Esophagus (tissue), 2 donors: ENCODE data around the gene AP1S1. TPM values are rescaled to one million over a fixed set of nuclear protein-coding genes. Genes with fewer than 3 reads are reported as not detected.

Experiments
- H3K27ac ChIP-seq, 2 donors: one replicate each; pipeline ENCODE4 v1.5.1; 2013; ENCODE audit warnings: low read depth in 2 of 2, mild to moderate bottlenecking in 2 of 2, inconsistent platforms in 1 of 2, low read length in 1 of 2, moderate library complexity in 1 of 2
- H3K27me3 ChIP-seq, 2 donors: one replicate each; pipeline ENCODE4 v1.6.1; 2013; ENCODE audit warnings: low read length in 2 of 2, control low read depth in 1 of 2, mild to moderate bottlenecking in 1 of 2; ENCODE audit not compliant: insufficient read depth in 2 of 2, control insufficient read depth in 1 of 2
- H3K36me3 ChIP-seq, 2 donors: one replicate each; pipeline ENCODE4 v1.6.1; 2013; ENCODE audit warnings: low read length in 1 of 2; ENCODE audit not compliant: control insufficient read depth in 2 of 2, insufficient read depth in 2 of 2
- H3K4me1 ChIP-seq, 2 donors: one replicate each; pipeline ENCODE4 v1.6.1; 2013; ENCODE audit warnings: low read length in 1 of 2; ENCODE audit not compliant: control insufficient read depth in 2 of 2, insufficient read depth in 2 of 2
- H3K4me3 ChIP-seq, 2 donors: one replicate each; pipeline ENCODE4 v1.5.1; 2013; ENCODE audit warnings: low read length in 2 of 2, mild to moderate bottlenecking in 2 of 2, low read depth in 1 of 2, moderate library complexity in 1 of 2
- H3K9me3 ChIP-seq, 2 donors: one replicate each; pipeline ENCODE4 v1.6.1; 2013; ENCODE audit warnings: mild to moderate bottlenecking in 2 of 2, low read depth in 1 of 2, low read length in 1 of 2, moderate library complexity in 1 of 2; ENCODE audit not compliant: control insufficient read depth in 2 of 2, insufficient read depth in 1 of 2
- WGBS, 2 donors: extraction: QIAGEN DNeasy Blood & Tissue Kit; methylation state at CpG; one replicate each; pipeline ENCODE4 v1.1.7; 2013; 5-methylcytosine and 5-hydroxymethylcytosine counted together
- polyA plus RNA-seq, 2 donors: library from polyadenylated mRNA; stranded (reverse); fragments of 200-250 nt; gene quantifications; one replicate each; pipeline ENCODE4 v1.2.3, GENCODE V29; 2013
- donor health status: healthy with polysubstance abuse.
- donor health status: Bipolar disorder and iron deficiency.

Gene AP1S1
- polyA plus RNA-seq, 2 donors: 40.2 to 43.3 TPM

GRCh38 chr7:101154693-101155102 is 422 bp downstream of the AP1S1 start:
- peaks cover 0 to 4% of the 10 kb centered on the region in 2 donors for H3K4me1 ChIP-seq
- H3K27me3 ChIP-seq: no peaks in the 10 kb centered on the region
- peak overlapping the region; percentile 70 to 78 for H3K4me3 ChIP-seq
- H3K9me3 ChIP-seq: no peaks in the 10 kb centered on the region
- WGBS, 2 donors: 1% methylated on average over 19 to 34 of the region's 34 CpGs
- no peak overlapping the region for H3K27ac ChIP-seq
- H3K36me3 ChIP-seq: peaks cover 7 to 13% of the 10 kb centered on the region in 2 donors

GRCh38 chr7:101155303-101155702 is 1.0 kb downstream of the AP1S1 start:
- Histone ChIP-seq H3K36me3 (peaks cover 7 to 17% of the 10 kb centered on the region in 2 donors), H3K27me3 (no peaks in the 10 kb centered on the region), H3K4me1 (peaks cover 0 to 4% of the 10 kb centered on the region in 2 donors), H3K4me3 (peak overlapping the region; percentile 70 to 78), H3K9me3 (no peaks in the 10 kb centered on the region), H3K27ac (no peak overlapping the region)
- 42 to 47% methylated on average over 4 of the region's 4 CpGs for WGBS, 2 donors

- Histone ChIP-seq H3K27ac (no peak overlapping the region), H3K9me3 (no peaks in the 10 kb centered on the region), H3K4me3 (no peak overlapping the region), H3K4me1 (peaks cover 0 to 4% of the 10 kb centered on the region in 2 donors), H3K36me3 (peaks cover 7 to 17% of the 10 kb centered on the region in 2 donors), H3K27me3 (no peaks in the 10 kb centered on the region)
- 80 to 85% methylated on average over 6 of the region's 6 CpGs for WGBS, 2 donors
Observed at GRCh38 chr7:101156277-101156676, 2.0 kb downstream of the AP1S1 start.

- no peak overlapping the region for H3K4me3 ChIP-seq
- H3K27me3 ChIP-seq: no peaks in the 10 kb centered on the region
- H3K9me3 ChIP-seq: no peaks in the 10 kb centered on the region
- H3K4me1 ChIP-seq: peaks cover 0 to 4% of the 10 kb centered on the region in 2 donors
- 81 to 86% methylated on average over 14 of the region's 14 CpGs for WGBS, 2 donors
- no peak overlapping the region for H3K27ac ChIP-seq
- H3K36me3 ChIP-seq: peaks cover 7 to 17% of the 10 kb centered on the region in 2 donors
Observed at GRCh38 chr7:101156866-101157589, 2.8 kb downstream of the AP1S1 start.

- Histone ChIP-seq H3K36me3 (peaks cover 7 to 17% of the 10 kb centered on the region in 2 donors), H3K9me3 (no peaks in the 10 kb centered on the region), H3K27ac (no peak overlapping the region), H3K27me3 (no peaks in the 10 kb centered on the region), H3K4me3 (no peak overlapping the region), H3K4me1 (peaks cover 19% of the 10 kb centered on the region in 2 donors)
- 72 to 79% methylated on average over 31 of the region's 31 CpGs for WGBS, 2 donors
Observed at GRCh38 chr7:101159696-101160674, 5.7 kb downstream of the AP1S1 start.

- Histone ChIP-seq H3K27me3 (peaks cover 0 to 2% of the 10 kb centered on the region in 2 donors), H3K4me1 (peaks cover 22 to 23% of the 10 kb centered on the region in 2 donors), H3K27ac (no peak overlapping the region), H3K36me3 (peaks cover 7 to 17% of the 10 kb centered on the region in 2 donors), H3K9me3 (no peaks in the 10 kb centered on the region), H3K4me3 (no peak overlapping the region)
Observed at GRCh38 chr7:101160910-101161309, 6.6 kb downstream of the AP1S1 start.

GRCh38 chr7:101161692-101162471 is 7.6 kb downstream of the AP1S1 start:
- 81 to 82% methylated on average over 17 of the region's 17 CpGs for WGBS, 2 donors
- H3K27me3 ChIP-seq: peaks cover 0 to 4% of the 10 kb centered on the region in 2 donors
- no peak overlapping the region for H3K4me3 ChIP-seq

GRCh38 chr7:101162551-101163278 is 8.4 kb downstream of the AP1S1 start:
- Histone ChIP-seq H3K27me3 (peaks cover 0 to 9% of the 10 kb centered on the region in 2 donors), H3K4me1 (peaks cover 24 to 25% of the 10 kb centered on the region in 2 donors), H3K27ac (no peak overlapping the region), H3K9me3 (no peaks in the 10 kb centered on the region), H3K36me3 (peaks cover 7 to 13% of the 10 kb centered on the region in 2 donors), H3K4me3 (peak overlapping the region; percentile 30 to 42)
- WGBS, 2 donors: 2 to 4% methylated on average over 32 to 73 of the region's 74 CpGs

More at GRCh38 chr7:101161692-101162471, 7.6 kb downstream of the AP1S1 start:
- no peak overlapping the region for H3K27ac ChIP-seq
- peaks cover 7 to 17% of the 10 kb centered on the region in 2 donors for H3K36me3 ChIP-seq
- H3K4me1 ChIP-seq: peaks cover 24 to 25% of the 10 kb centered on the region in 2 donors
- no peaks in the 10 kb centered on the region for H3K9me3 ChIP-seq
